K562 (cell line): Measurements from ENCODE around the gene PDE12. TPM values are rescaled to one million over a fixed set of nuclear protein-coding genes. Genes with fewer than 3 reads are reported as not detected.

Experiments
- ATAC-seq: fragments of 200-7000 bp; cut with Tn5 transposase; 3 replicates; pipeline ENCODE4 v1.9.1; 2020; ENCODE audit warnings: moderate library complexity
- BruUV-seq: library from RNA; stranded (reverse); fragments of 400-500 nt; replicated peaks from 2 replicates; lab custom pipeline; 2021; lab: Mats Ljungman, UMichigan
- CTCF ChIA-PET: fragments of 300-600 bp; formaldehyde crosslinking; extraction: SDS; loops from one replicate; lab custom pipeline; 2021; ENCODE audit warnings: low intra/inter-chr PET ratio; lab: Yijun Ruan, JAX
- POLR2A ChIA-PET: fragments of 300-600, 350-650 bp; sonication (Branson Sonifier 250); formaldehyde crosslinking; extraction: SDS; loops from one replicate; lab custom pipeline; 2021; ENCODE audit warnings: antibody characterized with exemption, inconsistent platforms; lab: Yijun Ruan, JAX
- DNase-seq, 4 experiments: peaks; one replicate each; pipeline versions ENCODE4 v3.0.0 to v3.0.0-alpha.2; 2011 to 2018; ENCODE audit warnings: low spot score in 3 of 4, mixed read lengths in 3 of 4; ENCODE audit errors: extremely low read depth in 1 of 4
- FAIRE-seq: peaks from 2 replicates; lab custom pipeline; 2011; peaks lifted over from hg19 to GRCh38; lab: Jason Lieb, UNC
- H2AFZ ChIP-seq: 2 replicates; pipeline ENCODE4 v1.6.0; 2011; ENCODE audit warnings: low read depth, low read length, control low read depth, inconsistent platforms
- H3K27ac ChIP-seq: fragments of 200-600 bp; 3 replicates; pipeline ENCODE4 v1.8.0; 2011; ENCODE audit warnings: low read depth, mild to moderate bottlenecking, control low read depth, inconsistent platforms, low read length, moderate library complexity, mixed read lengths; ENCODE audit errors: extremely low read depth
- H3K27me3 ChIP-seq, 2 experiments: fragments of 300-600 bp in 1 of 2; 2 replicates in 1 of 2; 3 replicates in 1 of 2; pipeline versions ENCODE4 v1.6.0 to v1.8.0; 2011; ENCODE audit warnings: inconsistent platforms in 2 of 2, low read length in 2 of 2, mild to moderate bottlenecking in 1 of 2, mixed read lengths in 1 of 2, moderate library complexity in 1 of 2; ENCODE audit not compliant: control insufficient read depth in 2 of 2, insufficient read depth in 2 of 2
- H3K36me3 ChIP-seq: fragments of 300-600 bp; 3 replicates; pipeline ENCODE4 v1.8.0; 2011; ENCODE audit warnings: mild to moderate bottlenecking, low read length, inconsistent platforms; ENCODE audit not compliant: control insufficient read depth, insufficient read depth
- H3K4me1 ChIP-seq, 2 experiments: fragments of 200-600 bp in 1 of 2; replicated peaks in 1 of 2; 2 replicates in 1 of 2; 3 replicates in 1 of 2; pipeline versions ENCODE4 v1.5.1 to v1.8.0; 2011; ENCODE audit warnings: inconsistent platforms in 2 of 2, low read length in 2 of 2, mild to moderate bottlenecking in 1 of 2, mixed read lengths in 1 of 2, moderate library complexity in 1 of 2; ENCODE audit not compliant: control insufficient read depth in 2 of 2, insufficient read depth in 2 of 2
- H3K4me2 ChIP-seq: 2 replicates; pipeline ENCODE4 v1.6.1; 2011; ENCODE audit warnings: low read length, control low read depth, inconsistent platforms, mixed read lengths; ENCODE audit not compliant: insufficient read depth
- H3K4me3 ChIP-seq: fragments of 200-600 bp; sonication (generic), shearing (Covaris generic); 2 replicates; pipeline ENCODE4 v1.5.1; 2016; ENCODE audit warnings: control low read depth, inconsistent platforms
- H3K79me2 ChIP-seq: fragments of 200-600 bp; 3 replicates; pipeline ENCODE4 v1.8.0; 2011; ENCODE audit warnings: low read length, inconsistent platforms; ENCODE audit not compliant: control insufficient read depth, insufficient read depth
- H3K9ac ChIP-seq, 2 experiments: 2 replicates each; pipeline versions ENCODE4 v1.6.0 to v1.6.1; 2011; ENCODE audit warnings: low read depth in 2 of 2, low read length in 2 of 2, control low read depth in 1 of 2, inconsistent platforms in 1 of 2, mild to moderate bottlenecking in 1 of 2, mixed read lengths in 1 of 2; ENCODE audit not compliant: insufficient read depth in 1 of 2
- H3K9me1 ChIP-seq: one replicate; pipeline ENCODE4 v1.6.0; 2011; ENCODE audit warnings: inconsistent platforms, mild to moderate bottlenecking, low read length, moderate library complexity; ENCODE audit not compliant: control insufficient read depth, insufficient read depth
- H3K9me3 ChIP-seq: replicated peaks from 2 replicates; pipeline ENCODE4 v1.5.1; 2011; ENCODE audit warnings: low read depth, low read length, inconsistent platforms; ENCODE audit not compliant: control insufficient read depth, insufficient read depth
- H4K20me1 ChIP-seq: replicated peaks from 2 replicates; pipeline ENCODE4 v1.6.1; 2011; ENCODE audit warnings: low read length, inconsistent platforms, mixed read lengths; ENCODE audit not compliant: control insufficient read depth, insufficient read depth
- BCOR ChIP-seq: fragments of 450-650 bp; IDR thresholded peaks from 2 replicates; pipeline ENCODE4 v1.6.1; 2016
- ESRRB ChIP-seq: fragments of 250-450 bp; sonication (Bioruptor Pico); IDR thresholded peaks from 2 replicates; pipeline ENCODE4 v1.5.0; 2020; ENCODE audit warnings: mild to moderate bottlenecking, moderate library complexity, borderline replicate concordance
- EZH2 ChIP-seq: IDR thresholded peaks from 2 replicates; pipeline ENCODE4 v1.6.1; 2012; ENCODE audit warnings: low read depth, mild to moderate bottlenecking, inconsistent platforms, low read length, borderline replicate concordance
- HMGN3 ChIP-seq: IDR thresholded peaks from 2 replicates; pipeline ENCODE4 v1.6.1; 2011; ENCODE audit warnings: borderline replicate concordance, low read depth, mild to moderate bottlenecking, mixed read lengths, low read length; ENCODE audit not compliant: insufficient read length; ENCODE audit errors: extremely low read depth
- HNRNPK ChIP-seq: fragments of 200-400 bp; formaldehyde crosslinking; IDR thresholded peaks from one replicate; pipeline ENCODE4 v1.6.1; 2018; ENCODE audit warnings: mild to moderate bottlenecking, low read depth, low read length; ENCODE audit not compliant: poor library complexity, severe bottlenecking
- HNRNPL ChIP-seq: fragments of 200-400 bp; formaldehyde crosslinking; IDR thresholded peaks from 2 replicates; pipeline ENCODE4 v1.6.1; 2017; ENCODE audit warnings: low read depth, mild to moderate bottlenecking, low read length
- HOMEZ ChIP-seq: fragments of 250-450 bp; sonication (Bioruptor Pico); IDR thresholded peaks from 2 replicates; pipeline ENCODE4 v1.4.0; 2020; ENCODE audit warnings: mild to moderate bottlenecking, moderate library complexity
- MAZ ChIP-seq, 2 experiments: fragments of 450-650 bp in 1 of 2; sonication (generic) in 1 of 2; formaldehyde crosslinking; IDR thresholded peaks in 1 of 2; conservative IDR thresholded peaks in 1 of 2; 2 replicates each; pipeline versions ENCODE4 v1.4.0 to v1.5.0; 2020; ENCODE audit warnings: mild to moderate bottlenecking in 1 of 2, missing genetic modification reagents in 1 of 2
- MBD2 ChIP-seq: sonication (generic); IDR thresholded peaks from 2 replicates; pipeline ENCODE4 v1.6.1; 2016; ENCODE audit warnings: low read depth, borderline replicate concordance
- MCM3 ChIP-seq: fragments of 450-650 bp; IDR thresholded peaks from 2 replicates; pipeline ENCODE4 v1.6.1; 2016
- PCBP1 ChIP-seq: fragments of 200-400 bp; formaldehyde crosslinking; IDR thresholded peaks from 2 replicates; pipeline ENCODE4 v1.6.1; 2018; ENCODE audit warnings: mild to moderate bottlenecking, low read depth, low read length; ENCODE audit not compliant: poor library complexity, severe bottlenecking
- TCFL5 ChIP-seq: fragments of 250-450 bp; sonication (Bioruptor Pico); conservative IDR thresholded peaks from 2 replicates; pipeline ENCODE4 v1.6.1; 2021; ENCODE audit warnings: mild to moderate bottlenecking, moderate library complexity, matching md5 sums
- ZNF124 ChIP-seq: sonication (generic); formaldehyde crosslinking; IDR thresholded peaks from 2 replicates; pipeline ENCODE4 v1.8.1; 2022; ENCODE audit warnings: missing genetic modification reagents
- ZNF146 ChIP-seq: IDR thresholded peaks from one replicate; pipeline ENCODE4 v1.6.1; 2018; ENCODE audit warnings: missing compliant biosample characterization; ENCODE audit not compliant: unreplicated experiment
- WGBS: fragments of 100-300 bp; shearing (Covaris generic); methylation state at CpG from one replicate; pipeline ENCODE4 v1.1.6; 2016; ENCODE audit warnings: low coverage, mixed read lengths; ENCODE audit not compliant: insufficient coverage; ENCODE audit errors: missing lambda C conversion rate; 5-methylcytosine and 5-hydroxymethylcytosine counted together
- in situ Hi-C: fragments of 300-500 bp; cut with MboI; formaldehyde crosslinking; loops from 4 replicates; pipeline ENCODE4 v1.15.0; 2018; ENCODE audit warnings: inconsistent platforms, mixed read lengths
- intact Hi-C: fragments of 100-400 bp; cut with micrococcal nuclease; formaldehyde crosslinking; loops from 2 replicates; pipeline ENCODE4 v1.14.2; 2022
- polyA plus RNA-seq, 8 experiments: library from polyadenylated mRNA; depleted of rRNA in 4 of 8; stranded (reverse) in 5 of 8; unstranded in 3 of 8; fragments of >200 nt; fragmentation: Nextera tagmentation in 2 of 8; fragmentation: Illumina TruSeq in 1 of 8; extraction: Ambion mirVana in 2 of 8; extraction: Trizol in 1 of 8; gene quantifications; 2 replicates each; pipeline versions ENCODE4 v1.2.1 to v1.2.3, GENCODE V29; 2011 to 2014; ENCODE audit warnings: inconsistent platforms in 1 of 8, missing spikeins in 1 of 8
- total RNA-seq, 7 experiments: library from RNA; depleted of rRNA in 6 of 7; stranded (reverse); fragments of >200 nt in 6 of 7; fragmentation: Illumina TruSeq in 2 of 7; extraction: Trizol in 2 of 7; gene quantifications; 2 replicates each; pipeline versions ENCODE4 v1.2.1 to v1.2.3, GENCODE V29; 2011 to 2021; ENCODE audit warnings: low replicate concordance in 1 of 7
- TF ChIP-seq, protein P1 (sequence below): sonication (generic); formaldehyde crosslinking; IDR thresholded peaks from 2 replicates; pipeline ENCODE4 v1.8.0; 2022; ENCODE audit warnings: missing genetic modification reagents, mild to moderate bottlenecking, moderate library complexity, borderline replicate concordance
- TF ChIP-seq, protein P2 (sequence below): fragments of 450-650 bp; conservative IDR thresholded peaks from 2 replicates; pipeline ENCODE4 v1.6.1; 2016; ENCODE audit warnings: missing genetic modification characterization, low read depth, mild to moderate bottlenecking, control low read depth, missing compliant biosample characterization

PDE12 gene
- total and polyA plus RNA-seq, 9 of the 15 experiments (the other 6 are each of a cell fraction or from before 2014, with no cell fraction given) = 2.1 to 20.5 (median 10.0) TPM

DNA sequence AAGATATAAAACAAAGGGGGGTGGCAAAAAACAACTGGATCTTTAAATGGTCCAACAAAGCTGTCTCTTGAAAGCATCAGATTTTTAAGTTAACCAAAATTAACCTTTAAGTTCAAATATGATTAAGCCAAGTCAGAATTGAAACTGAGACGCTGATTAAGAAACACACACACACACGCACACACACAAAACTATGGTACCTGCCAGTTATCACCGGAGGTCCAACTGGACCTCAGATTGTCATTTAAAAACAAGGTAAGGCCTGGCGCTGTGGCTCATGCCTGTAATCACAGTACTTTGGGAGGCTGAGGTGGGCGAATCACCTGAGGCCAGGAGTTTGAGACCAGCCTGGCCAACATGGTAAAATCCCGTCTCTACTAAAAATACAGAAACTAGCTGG is 30.7 kb downstream of the PDE12 start:
- DNase-seq = no peak
- no peak overlapping the region for H3K9ac ChIP-seq
- in situ Hi-C loops (no loop called here), intact Hi-C loops (no loop called here)
- peaks cover 7 to 10% of the 10 kb centered on the region in 2 experiments; a peak in 3 of 5 replicates for H3K4me1 ChIP-seq
- ChIA-PET CTCF (no interaction called here), POLR2A (interaction anchor here (0.6 to 1.4 kb wide), 3 partner anchors 10 to 423 kb away, joined by 3 to 4 read pairs (median 4); partner anchors contain the start of gene ARF4)
- no TSS peak for BruUV-seq
- no peak overlapping the region for H3K4me3 ChIP-seq
- WGBS = 96% methylated on average over 6 of the region's 6 CpGs
- no peak overlapping the region for H2AFZ ChIP-seq
- H3K36me3 ChIP-seq = peaks cover 47% of the 10 kb centered on the region
- no peak for FAIRE-seq
- H4K20me1 ChIP-seq = 0 out of 2 replicates have a peak, but pooled peaks cover 5% of the 10 kb centered on the region
- TF ChIP-seq HNRNPK = no peak
- TF ChIP-seq, protein P1, sequence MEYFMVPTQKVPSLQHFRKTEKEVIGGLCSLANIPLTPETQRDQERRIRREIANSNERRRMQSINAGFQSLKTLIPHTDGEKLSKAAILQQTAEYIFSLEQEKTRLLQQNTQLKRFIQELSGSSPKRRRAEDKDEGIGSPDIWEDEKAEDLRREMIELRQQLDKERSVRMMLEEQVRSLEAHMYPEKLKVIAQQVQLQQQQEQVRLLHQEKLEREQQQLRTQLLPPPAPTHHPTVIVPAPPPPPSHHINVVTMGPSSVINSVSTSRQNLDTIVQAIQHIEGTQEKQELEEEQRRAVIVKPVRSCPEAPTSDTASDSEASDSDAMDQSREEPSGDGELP (CRISPR knock-in tag) = no peak
- no peak for TF ChIP-seq HNRNPL
- TF ChIP-seq BCOR = no peak
- TF ChIP-seq MAZ (CRISPR knock-in tag; conservative IDR thresholded peaks at IDR 0.05 in 1 of 2, IDR thresholded peaks at IDR 0.05 in 1 of 2) = no peak
- TF ChIP-seq ZNF146 (CRISPR knock-in tag) = no peak
- no peak for TF ChIP-seq PCBP1
- no peak for TF ChIP-seq ESRRB (CRISPR knock-in tag)
- TF ChIP-seq HOMEZ (CRISPR knock-in tag) = no peak
- no peak for TF ChIP-seq MCM3
- TF ChIP-seq TCFL5 (CRISPR knock-in tag) = no peak
- TF ChIP-seq ZNF124 (CRISPR knock-in tag) = no peak
- TF ChIP-seq, protein P2, sequence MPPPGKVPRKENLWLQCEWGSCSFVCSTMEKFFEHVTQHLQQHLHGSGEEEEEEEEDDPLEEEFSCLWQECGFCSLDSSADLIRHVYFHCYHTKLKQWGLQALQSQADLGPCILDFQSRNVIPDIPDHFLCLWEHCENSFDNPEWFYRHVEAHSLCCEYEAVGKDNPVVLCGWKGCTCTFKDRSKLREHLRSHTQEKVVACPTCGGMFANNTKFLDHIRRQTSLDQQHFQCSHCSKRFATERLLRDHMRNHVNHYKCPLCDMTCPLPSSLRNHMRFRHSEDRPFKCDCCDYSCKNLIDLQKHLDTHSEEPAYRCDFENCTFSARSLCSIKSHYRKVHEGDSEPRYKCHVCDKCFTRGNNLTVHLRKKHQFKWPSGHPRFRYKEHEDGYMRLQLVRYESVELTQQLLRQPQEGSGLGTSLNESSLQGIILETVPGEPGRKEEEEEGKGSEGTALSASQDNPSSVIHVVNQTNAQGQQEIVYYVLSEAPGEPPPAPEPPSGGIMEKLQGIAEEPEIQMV = no peak
- no peak for TF ChIP-seq EZH2
- TF ChIP-seq MBD2 = no peak
- no peak for TF ChIP-seq HMGN3
- ATAC-seq = no peak
- H3K4me2 ChIP-seq = no peak overlapping the region
- H3K79me2 ChIP-seq = peaks cover 91% of the 10 kb centered on the region
- no peaks in the 10 kb centered on the region for H3K9me3 ChIP-seq
- H3K27me3 ChIP-seq = no peaks in the 10 kb centered on the region
- no peak overlapping the region for H3K27ac ChIP-seq
- H3K9me1 ChIP-seq = no peaks in the 10 kb centered on the region
